NCI-H2029 treated with DMSO at 0.1 percent for 48 hours (cell line): ENCODE data around the gene ELOVL7.
"Not testable (repeated sequence)": the region's sequence is repeated elsewhere in the genome, so short reads cannot be mapped to it uniquely, and the experiment has no call there.

Source experiments
- DNase-seq: peaks from one replicate; lab custom pipeline; 2025; lab: John Stamatoyannopoulos, UW

ELOVL7 gene

DNA sequence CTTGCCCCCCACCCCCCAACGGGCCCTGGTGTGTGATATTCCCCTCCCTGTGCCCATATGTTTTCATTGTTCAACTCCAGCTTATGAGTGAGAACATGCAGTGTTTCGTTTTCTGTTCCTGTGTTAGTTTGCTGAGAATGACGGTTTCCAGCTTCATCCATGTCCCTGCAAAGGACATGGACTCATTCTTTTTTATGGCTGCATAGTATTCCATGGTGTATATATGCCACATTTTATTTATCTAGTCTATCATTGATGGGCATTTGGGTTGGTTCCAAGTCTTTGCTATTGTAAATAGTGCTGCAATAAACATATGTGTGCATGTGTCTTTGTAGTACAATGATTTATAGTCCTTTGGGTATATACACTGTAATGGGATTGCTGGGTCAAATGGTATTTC is 132.2 kb downstream of the ELOVL7 start:
- DNase-seq = not testable (repeated sequence)

GRCh38 chr5:60710362-60710761 is 133.7 kb downstream of the ELOVL7 start:
- DNase-seq = no peak

DNA sequence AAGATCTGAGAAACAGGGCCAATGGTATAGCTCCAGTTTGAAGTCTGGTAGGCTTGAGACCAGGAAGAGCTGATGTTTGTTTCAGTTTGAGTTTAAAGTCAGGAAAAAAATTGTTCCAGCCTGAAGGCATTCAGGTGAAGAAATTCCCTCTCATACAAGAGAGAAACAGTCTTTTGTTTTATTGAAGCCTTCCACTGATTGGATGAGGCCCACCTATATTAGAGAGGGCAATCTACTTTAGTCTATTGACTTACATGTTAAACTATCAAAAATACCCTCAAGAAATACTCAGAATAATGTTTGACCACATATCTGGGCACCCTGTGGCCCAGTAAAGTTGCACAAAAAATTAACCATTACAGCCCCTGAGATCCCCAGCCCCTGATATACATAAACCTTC is 138.9 kb downstream of the ELOVL7 start:
- no peak for DNase-seq

- DNase-seq = no peak
Observed at GRCh38 chr5:60703944-60704343, 140.1 kb downstream of the ELOVL7 start.
